NCI-H1436 treated with DMSO at 0.1 percent for 48 hours (cell line): Measurements from ENCODE around the gene NRP1.

ENCODE experiments used
- DNase-seq: peaks from one replicate; lab custom pipeline; 2025; lab: John Stamatoyannopoulos, UW

The NRP1 gene

DNA sequence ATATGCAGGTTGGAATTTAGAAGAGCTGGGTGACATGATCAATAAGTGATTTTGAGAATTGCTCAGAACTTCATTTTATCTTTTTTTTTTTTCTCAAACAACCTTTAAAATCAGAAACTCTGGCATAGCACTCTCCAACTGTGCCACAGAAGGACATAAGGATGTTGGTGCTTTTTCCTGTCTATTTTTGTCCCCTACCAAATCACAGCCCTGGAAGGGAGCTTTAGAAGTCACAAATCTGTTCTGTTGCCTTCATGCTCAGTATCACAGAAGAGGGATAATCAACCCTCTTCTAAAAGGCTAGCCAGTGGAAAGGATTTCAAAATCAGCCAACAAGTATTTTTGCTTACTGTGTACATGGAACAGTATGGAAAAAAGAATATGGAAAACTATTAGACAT lies 14.8 kb upstream of the NRP1 start:
- no peak for DNase-seq

DNA sequence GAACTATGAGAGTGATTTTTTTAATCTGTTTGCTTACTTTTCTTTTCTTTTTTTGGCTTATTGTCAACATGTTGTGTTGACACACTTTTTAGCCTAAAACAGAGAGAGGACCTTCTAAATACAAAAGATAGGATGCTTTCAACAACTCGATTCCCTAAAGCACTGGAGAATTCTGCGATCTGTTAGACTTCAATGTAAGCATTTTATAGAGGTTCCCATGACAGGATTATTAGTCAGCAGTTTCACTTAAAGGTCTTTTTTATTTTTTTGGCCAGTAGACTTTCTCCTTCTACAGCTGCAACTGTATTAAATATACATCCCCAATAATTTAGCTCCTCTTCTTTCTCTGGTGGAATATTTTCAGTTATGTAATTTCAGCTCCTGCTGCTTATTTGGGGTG lies 12.7 kb upstream of the NRP1 start:
- no peak for DNase-seq

DNA sequence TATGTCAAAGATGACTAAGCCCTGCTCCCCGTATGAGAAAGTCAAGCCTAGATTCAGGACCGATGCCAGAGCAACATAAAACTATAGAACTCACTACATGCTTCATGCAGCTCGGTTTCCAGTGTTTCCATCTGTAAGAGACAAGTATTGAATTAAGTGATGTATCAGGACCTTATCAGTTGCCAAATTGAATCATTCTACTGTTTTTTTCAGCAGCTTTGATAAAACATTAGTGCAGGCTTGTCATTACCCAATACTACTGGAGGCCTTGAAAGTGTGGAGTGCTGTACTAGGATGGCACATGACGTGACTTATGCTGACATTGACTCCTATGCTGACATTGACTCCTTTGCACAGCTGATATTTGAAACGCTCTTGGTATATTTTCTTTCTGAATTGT lies 10.8 kb upstream of the NRP1 start:
- no peak for DNase-seq

DNA sequence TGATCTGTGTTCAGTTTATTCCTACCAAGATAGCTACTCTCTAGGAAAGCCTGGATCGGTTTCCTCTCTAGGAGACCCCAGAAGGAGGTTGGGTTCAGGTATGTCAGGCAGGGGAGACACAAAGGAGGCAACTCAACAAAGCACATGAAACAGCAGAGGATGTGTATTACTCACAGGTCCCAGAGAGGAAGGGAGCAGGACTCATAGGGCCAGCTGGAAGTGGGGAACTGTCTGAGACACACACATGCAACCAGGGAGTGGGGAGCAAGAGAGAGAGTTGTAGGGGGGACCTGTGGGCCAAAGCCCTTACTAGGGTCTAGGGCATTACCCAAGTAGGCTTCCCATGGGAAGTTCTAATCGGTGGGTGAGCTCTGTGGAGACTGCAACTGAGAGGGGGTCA lies 10.2 kb upstream of the NRP1 start:
- no peak for DNase-seq

DNA sequence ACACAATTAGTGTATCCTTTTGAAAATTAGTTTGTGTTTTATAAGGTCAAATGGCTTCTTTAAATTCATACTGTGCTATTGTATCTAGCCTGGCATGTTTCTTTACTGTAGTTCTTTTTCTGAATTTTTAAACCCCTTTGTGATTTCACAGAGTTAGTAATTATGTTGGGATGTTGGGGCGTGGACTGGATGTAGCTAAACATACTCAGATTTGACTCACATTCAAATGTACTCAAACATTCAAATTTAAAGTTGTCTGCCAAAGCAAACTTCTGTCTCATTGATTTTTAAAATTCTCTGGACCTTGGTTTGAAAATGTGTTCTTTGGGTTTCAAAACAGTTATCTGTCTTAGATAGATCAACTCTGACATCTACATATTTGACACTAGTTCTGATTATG lies 7.2 kb upstream of the NRP1 start:
- no peak for DNase-seq

DNA sequence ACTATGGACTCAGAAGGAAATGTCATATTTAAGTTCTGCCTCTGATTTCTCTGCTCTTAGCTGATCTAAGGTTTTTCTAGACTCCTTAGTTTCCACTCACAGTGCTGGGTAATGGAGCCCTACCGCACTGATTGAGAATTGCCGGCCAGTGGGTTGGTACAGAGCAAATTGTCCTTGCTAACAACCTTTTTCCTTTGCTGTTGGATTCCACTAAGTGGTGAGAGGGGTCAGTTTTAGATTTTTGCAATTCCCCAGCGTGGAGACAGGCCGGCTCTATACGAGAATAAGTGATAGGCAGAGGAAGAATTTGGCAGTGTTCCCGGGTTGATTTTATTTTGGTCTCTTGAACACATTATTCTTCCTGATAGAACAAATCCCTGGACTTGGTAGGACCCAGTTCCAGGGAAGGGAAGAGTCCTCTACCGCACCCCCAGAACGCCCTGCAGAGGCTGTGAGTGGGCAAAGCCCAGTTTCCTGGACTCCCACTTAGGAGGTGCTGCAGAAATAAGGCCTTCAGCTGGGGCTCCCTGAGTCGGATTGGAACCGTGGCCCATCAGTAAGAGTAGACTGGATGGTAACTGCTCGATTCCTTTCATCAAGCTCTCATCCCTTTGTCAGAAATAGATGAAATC lies 3.0 kb upstream of the NRP1 start:
- no peak for DNase-seq

DNA sequence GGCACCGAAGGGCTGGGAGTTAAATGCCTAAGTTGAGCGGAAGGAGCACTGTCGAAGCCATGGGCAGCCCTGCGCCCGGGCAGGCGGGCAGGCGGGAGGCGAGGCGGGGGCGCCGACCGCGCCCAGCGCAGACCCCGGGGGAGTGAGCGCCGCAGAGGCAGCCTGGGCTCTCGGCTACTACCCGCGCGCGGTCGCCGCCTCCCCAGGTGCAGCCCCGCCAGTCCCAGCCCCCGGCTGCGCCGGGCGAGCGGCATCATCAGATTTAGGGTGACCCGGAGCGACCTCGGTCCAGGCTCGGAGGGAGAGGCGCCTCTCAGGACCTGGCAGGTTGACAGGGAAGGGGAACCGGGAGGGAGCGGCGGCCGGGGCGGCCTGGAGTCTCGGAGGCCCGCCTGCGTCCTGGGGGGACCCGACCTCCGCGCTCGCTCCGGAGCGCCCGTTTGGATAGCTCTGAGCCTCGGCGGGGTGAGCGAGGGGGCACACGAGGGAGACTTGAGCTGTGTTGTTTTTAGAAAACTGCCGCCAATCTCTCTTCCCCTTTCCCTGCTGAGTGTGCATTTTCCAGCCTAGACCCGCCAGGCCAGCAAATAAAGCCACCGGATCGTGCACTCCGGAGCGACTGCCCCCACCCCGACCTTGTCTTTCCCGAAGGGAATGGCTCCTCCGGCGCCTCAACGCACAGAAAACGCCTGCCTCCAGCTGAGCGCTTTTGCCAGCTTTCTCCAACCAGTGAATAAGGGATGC lies 2.3 kb upstream of the NRP1 start:
- DNase-seq = no peak

DNA sequence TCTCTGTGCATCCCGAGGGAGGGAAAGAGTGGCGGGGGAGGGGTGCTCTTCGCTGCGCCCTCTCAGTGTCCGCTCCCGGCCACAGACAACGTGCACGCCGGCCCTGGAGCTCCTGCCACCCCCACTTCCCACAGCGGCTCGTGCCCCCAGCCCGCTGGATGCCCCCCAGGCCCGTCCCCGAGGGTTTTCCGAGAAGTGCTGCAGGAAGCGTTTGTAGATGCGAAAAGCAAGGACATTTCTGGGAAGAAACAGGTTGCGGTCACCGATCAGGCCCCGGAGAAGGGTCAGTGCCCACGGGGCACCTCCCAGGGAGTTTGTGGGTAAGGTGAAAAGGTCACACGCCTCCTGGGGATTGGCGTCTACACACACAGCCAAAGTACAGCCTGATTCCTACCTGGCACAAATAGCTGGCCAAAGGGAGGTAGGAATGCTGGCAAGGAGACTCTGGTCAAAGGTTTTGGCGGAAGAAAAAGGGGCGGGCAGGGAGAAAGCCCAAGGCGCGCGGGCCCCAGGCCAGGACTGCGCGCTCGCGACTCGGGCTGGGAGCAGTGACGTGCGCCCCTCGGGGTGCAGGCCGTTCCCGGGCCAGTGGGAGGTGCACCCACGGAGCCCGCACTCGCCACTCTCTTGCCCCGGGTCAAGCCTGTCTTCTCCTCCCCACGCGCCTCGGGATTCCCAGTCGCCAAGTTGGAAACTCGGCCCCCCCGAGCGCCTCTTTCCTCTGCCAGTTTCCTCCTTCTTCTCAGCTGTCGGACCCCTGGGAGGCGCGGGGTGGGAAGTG lies 1.5 kb upstream of the NRP1 start:
- no peak for DNase-seq

DNA sequence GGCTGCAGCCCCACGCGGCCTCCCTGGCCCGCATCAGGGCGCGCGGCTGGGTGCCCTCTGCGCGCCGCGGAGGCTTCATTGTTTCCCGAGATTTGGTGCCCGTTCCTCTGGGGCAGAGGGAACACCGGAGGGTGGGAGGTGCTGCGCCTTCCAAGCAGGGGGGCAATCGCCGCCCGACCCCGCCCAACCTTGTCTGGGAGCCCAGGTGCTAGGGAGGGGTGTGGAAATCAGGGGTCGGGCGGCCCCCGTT lies 1.0 kb upstream of the NRP1 start:
- no peak for DNase-seq

DNA sequence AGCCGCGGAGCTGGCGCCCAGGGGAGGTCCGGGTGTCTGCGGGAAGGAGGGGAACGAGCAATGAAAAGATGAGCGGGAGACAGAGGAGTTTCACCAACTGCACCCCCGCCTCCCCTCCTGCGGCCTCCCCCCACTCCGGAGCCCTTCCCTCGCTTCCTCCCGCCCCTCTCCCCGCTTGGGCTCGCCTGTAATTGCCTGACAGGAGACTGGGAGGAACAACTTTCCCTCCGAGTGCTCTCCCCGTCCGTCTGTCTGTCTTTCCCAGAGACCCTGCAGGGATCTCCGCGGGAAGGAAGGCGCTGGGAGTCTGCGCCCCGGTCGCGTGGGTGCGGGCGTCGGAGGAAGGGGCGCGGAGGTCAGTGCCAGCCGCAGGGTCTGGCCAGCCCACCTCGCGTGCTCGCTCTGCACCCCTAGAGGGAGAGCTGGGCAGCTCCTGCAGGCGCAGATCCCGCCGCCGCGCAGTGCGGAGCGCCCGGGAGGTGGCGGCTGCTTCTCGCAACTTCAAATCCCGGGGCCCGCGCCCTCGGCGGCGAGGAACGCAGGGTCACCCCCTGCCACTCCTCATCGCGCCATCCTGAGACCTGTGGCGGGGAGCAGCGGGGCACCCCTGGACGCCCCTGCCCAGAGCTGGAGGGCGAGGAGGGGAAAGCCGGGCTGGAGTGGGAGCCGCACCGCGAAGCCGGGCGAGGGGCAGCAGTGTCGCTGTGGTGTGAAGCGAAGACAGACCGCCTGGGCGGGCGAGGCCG lies 511 bp upstream of the NRP1 start:
- no peak for DNase-seq

DNA sequence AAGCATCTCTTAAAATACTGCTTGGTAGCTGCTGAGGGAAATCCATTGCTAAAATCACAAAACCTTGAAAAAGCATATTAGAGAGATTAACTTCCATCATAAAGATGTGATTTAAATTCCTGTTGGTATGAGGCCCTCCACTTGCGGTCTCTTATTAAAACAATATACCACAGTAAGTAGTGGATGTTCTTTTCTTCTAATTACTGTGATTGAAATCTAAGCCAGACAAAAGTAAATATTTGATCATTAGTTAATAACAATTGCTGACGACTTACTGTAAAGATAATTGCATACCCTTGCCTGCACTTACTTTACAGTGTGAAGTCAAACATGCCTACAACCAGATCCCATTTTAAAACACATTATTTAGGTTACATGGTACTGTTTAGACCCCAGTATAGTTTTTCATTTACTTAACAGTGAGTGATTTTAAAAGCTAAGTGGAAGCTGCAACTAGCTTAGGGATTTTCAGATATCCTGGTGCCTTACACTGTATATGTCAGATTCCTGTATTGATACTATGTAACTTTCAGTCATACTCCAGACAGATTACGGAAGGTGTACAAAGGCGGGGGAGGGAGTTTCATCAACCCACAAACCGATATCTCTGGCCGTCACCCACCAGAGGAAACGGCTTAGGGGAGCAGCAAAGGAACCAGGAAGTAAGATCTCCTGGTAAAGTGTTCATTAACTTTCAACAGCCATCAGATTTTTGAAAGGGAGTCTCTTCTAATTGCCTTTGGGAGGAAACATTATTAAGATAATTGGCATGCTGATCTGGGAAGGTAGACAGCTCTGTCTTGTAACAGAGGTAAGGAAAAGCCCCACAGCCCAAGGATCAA lies 986 bp downstream of the NRP1 start:
- DNase-seq = no peak

DNA sequence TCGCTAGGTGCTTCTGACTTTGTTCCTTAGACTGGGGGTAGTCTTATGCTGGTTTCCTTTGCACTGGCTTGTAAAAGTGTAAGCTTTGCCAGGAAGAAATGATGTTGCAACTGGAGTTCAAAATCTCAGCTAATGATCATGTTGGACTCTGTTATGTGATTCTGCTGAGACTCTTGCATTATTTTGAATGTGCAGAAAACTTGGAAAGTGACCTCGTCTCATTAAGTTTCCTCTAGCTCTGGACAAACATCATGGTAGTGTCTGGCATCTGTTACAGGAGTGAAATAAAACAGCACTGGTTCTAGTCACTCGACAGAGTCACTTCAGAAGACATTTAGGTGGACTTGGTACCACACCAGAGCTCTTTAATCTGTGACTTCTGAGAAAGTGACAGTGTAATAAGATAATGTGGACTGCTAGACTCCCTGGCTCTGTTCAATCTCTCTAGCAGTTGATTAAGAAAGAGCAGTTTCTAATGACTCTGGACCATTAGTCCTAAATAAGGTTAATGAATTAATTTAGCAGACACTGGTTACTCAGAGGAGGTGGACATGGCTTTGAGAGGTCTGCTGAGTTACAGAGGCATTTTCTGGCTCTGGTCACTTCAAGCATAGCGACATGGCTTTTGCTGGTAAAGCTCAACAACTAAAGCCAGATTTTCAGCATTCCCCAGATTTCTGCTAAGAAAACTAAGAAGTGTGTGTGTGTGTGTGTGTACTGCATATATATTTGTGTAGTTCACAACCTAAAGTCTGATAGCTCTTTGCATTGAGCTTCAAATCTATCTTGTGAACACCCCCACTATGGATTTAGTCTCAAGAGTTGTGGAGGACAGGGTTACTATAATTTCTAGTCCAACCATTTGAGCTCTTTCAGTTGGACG lies 2.0 kb downstream of the NRP1 start:
- DNase-seq = no peak

DNA sequence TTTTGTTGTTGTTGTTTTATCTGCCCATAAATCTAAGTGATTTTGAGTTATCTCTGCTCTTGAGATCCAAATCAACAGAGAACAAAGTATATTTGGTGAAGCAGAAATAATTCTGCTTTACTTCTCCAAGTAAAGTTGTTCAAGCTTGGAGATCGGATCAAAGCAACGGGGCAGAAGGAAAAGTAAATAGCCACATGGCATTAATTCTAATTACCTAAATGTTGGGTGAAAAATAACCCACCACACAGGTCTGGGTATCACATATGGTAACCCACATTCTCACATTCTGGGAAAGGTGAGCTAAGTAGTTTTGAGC lies 3.1 kb downstream of the NRP1 start:
- no peak for DNase-seq

DNA sequence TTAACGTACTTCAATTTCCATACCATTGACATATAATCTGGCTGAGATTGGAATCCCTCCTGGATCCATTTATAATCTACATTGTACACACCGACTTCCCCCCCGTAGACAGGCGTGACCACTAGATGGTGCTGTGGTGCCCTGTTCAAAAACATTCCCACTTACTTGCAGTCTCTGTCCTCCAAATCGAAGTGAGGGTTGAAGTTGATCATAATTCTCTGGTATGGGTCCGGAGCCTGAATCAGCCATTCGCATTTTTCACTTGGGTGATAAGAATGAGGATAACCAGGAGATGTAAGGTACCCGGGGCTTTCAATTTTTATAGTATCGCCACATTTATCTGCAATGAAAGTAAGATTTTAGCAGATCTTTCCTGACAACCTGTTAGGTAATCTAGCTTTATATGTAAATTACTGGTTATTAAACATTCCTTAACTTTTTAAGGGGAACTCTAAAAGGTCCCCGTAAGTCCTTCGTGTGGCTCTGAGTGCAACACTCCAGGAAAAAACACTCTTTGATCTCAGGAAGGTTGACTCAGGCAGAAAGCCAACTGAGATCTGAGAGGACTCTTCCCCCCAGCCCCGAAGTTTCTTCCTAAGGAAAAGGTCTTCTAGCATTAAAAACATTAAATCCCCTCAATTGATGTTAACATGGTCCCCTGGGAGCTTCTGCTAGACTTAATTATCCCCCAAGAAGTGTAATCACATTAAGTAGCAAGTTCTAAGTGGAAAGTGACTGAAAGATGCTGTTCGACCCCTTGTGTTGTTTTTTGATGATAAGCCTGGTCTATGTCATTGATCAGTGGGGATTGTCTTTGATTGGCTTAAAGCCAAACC lies 3.7 kb downstream of the NRP1 start:
- DNase-seq = peak; percentile 59

DNA sequence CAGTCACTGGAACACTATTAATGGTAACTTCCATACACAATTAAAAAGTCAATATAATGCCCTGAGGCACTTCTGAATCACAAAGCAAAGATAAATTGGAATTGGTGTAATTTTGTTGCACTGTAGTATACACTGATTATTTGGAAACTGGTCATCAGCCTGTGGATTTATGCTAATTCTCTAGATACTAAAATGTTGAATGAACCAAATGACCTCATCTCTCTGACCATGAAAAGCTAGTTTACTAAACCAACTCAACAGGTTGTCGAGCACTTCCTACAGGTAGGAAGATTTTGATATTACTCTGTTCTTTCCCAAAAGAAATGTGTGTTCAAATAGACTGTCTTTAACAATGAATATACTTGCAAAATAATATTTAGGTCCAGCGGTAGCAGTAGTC lies 5.3 kb downstream of the NRP1 start:
- DNase-seq = no peak

DNA sequence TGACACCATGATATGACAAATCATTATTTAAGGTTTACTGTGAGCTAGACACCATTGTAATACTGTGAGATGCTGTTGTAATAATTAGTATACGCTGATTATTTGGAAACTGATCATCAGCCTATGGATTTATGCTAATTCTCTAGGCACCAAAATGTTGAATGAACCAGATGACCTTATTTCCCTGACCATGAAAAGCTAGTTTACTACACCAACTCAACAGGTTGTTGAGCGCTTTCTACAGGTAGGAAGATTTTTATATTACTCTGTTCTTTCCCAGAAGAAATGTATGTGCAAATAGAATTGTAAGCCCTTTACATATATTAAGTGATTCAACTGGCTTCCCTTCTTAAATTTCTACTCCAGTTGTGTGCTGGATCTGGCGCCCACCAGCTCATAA lies 6.2 kb downstream of the NRP1 start:
- no peak for DNase-seq

DNA sequence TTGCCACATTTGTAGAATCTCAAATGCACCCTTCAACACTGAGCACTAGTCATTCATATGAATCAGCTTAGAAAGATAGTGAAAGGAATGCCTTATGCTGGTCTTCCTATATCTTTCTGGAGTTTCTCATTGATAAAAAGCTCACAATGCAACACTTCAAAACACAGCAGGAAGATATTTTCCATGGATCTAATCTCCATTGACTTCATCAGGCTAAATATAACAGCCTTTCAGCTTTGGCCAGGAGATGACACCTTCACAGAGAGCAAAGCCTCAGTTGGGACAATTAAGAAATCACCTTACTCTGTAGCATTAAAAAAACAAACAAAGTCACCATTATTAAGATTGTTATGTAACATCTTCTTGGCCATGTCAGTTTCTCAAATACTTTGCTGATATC lies 6.7 kb downstream of the NRP1 start:
- no peak for DNase-seq

DNA sequence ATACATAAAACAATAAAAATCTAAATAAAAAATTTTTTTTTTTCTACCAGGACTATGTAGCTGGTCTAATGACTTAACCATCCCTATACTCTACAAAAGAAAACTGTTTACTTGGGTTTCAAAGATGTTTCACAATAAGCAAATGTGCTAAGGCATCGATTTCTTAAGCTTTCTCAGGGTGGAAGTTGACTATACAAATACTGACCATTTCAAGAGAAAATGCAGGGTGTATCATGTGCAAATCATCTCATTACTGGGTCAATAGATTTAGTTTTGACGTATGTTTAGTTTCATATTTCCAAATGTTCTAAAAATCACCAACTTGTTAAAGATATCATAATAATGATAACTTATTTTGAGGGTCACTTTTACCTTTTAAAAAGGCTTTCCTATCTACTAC lies 7.5 kb downstream of the NRP1 start:
- DNase-seq = no peak

DNA sequence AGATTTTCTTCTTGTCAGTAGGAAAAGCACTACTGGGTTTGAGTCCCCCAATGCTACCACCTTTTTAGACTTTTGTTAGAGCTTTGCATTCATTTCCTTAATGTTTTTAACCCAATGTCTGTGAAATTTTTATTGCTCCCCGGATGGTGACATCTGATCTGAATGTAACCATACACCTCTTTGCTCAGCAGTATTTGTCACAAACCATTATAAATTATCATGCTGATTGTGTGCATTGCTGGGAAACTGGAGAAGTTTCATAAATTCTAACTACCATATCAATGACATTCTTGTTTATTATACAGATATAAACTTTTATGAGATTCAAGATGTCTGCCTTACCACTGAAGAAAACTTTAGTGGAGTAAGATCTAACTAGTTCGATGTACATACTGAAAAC lies 8.5 kb downstream of the NRP1 start:
- peak; percentile 19 for DNase-seq

DNA sequence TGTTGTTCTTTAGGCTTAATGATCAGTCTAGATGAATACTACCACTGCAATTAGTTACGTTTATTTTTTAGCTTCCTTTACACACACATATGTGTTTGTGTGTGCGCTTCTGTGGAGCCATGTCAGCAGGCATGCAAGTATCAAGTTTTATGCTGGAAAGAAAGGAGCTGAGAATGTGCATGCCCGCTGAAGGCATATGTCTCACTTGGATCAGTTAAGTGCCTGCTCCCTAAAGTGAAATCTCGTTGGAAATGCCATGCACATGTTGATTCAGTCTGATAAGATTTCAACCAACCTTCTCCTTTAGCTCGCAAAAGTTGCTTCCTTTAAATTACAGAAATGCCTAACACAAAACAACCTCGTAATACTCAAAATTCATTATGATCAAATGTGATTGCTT lies 10.7 kb downstream of the NRP1 start:
- no peak for DNase-seq
